Endothelial cell of hepatic sinusoid (primary cell): ENCODE data around the gene MCM5.
"Not testable (repeated sequence)": the region's sequence is repeated elsewhere in the genome, so short reads cannot be mapped to it uniquely, and the experiment has no call there.

Experiments
- in situ Hi-C: cut with HindIII; loops from 2 replicates; pipeline ENCODE4 v1.10.0; 2017; ENCODE audit warnings: low sequenced_read_pairs

The MCM5 gene

GRCh38 chr22:35378621-35379020 is 21.3 kb upstream of the MCM5 start:
- in situ Hi-C loops = loop anchor here (5.0 kb wide), 1 partner anchor 189 kb away; no protein-coding TSS in a partner anchor

GRCh38 chr22:35379146-35379993 is 20.6 kb upstream of the MCM5 start:
- in situ Hi-C loops = loop anchor here (5.0 kb wide), 1 partner anchor 188 kb away; no protein-coding TSS in a partner anchor

- in situ Hi-C loops = no loop called here
Observed at GRCh38 chr22:35380013-35380412, 19.9 kb upstream of the MCM5 start.

- in situ Hi-C loops = no loop called here
Observed at GRCh38 chr22:35380537-35381423, 19.2 kb upstream of the MCM5 start, which contains the start of gene HMOX1. Gene HMOX1 (plus strand): TSS chr22:35381096. CDS start chr22:35381174, 78 bp downstream.

- in situ Hi-C loops = no loop called here
Observed at GRCh38 chr22:35381424-35382009, 18.4 kb upstream of the MCM5 start.

GRCh38 chr22:35383679-35384071 is 16.3 kb upstream of the MCM5 start:
- in situ Hi-C loops = no loop called here

- in situ Hi-C loops = no loop called here
Observed at GRCh38 chr22:35384527-35384926, 15.4 kb upstream of the MCM5 start.

- in situ Hi-C loops = no loop called here
Observed at GRCh38 chr22:35384975-35385588, 14.9 kb upstream of the MCM5 start.

- in situ Hi-C loops = no loop called here
Observed at GRCh38 chr22:35386670-35387288, 13.2 kb upstream of the MCM5 start.

- in situ Hi-C loops = no loop called here
Observed at GRCh38 chr22:35390933-35391332, 9.0 kb upstream of the MCM5 start.

GRCh38 chr22:35392357-35392756 is 7.6 kb upstream of the MCM5 start:
- in situ Hi-C loops = no loop called here

GRCh38 chr22:35393116-35394010 is 6.6 kb upstream of the MCM5 start:
- in situ Hi-C loops = no loop called here

GRCh38 chr22:35394011-35394312 is 6.0 kb upstream of the MCM5 start:
- in situ Hi-C loops = no loop called here

- in situ Hi-C loops = no loop called here
Observed at GRCh38 chr22:35394810-35395563, 5.0 kb upstream of the MCM5 start.

- in situ Hi-C loops = not testable (repeated sequence)
Observed at GRCh38 chr22:35396622-35397021, 3.3 kb upstream of the MCM5 start.

- in situ Hi-C loops = no loop called here
Observed at GRCh38 chr22:35397095-35397904, 2.6 kb upstream of the MCM5 start.

GRCh38 chr22:35398591-35398973 is 1.4 kb upstream of the MCM5 start:
- in situ Hi-C loops = no loop called here

- in situ Hi-C loops = no loop called here
Observed at GRCh38 chr22:35399114-35399677, 744 bp upstream of the MCM5 start.
